T follicular helper cell (primary cell): ENCODE data around the gene DNM3.

ENCODE experiments used
- DNase-seq: peaks from one replicate; pipeline ENCODE4 v3.0.0-alpha.2; 2020; ENCODE audit warnings: low read depth

DNM3 gene

DNA sequence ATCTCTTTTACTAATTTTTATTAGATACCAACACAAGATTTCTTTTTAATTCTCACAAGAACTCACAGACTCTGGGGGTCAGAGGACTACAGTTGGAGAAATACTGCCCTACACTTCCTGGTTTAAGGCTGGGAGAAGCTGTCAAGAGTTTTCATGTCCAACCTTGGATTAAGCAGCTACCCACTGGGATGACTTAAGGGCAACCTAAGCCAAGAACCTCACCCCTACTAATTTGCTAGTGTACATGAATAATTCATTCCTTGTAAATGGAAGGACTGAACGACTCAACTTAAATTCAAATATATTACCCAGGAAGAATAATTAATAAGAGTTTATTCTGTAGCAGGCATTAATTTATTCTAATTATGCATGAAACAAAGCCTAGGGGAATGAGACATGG is 396.9 kb downstream of the DNM3 start:
- no peak for DNase-seq

DNA sequence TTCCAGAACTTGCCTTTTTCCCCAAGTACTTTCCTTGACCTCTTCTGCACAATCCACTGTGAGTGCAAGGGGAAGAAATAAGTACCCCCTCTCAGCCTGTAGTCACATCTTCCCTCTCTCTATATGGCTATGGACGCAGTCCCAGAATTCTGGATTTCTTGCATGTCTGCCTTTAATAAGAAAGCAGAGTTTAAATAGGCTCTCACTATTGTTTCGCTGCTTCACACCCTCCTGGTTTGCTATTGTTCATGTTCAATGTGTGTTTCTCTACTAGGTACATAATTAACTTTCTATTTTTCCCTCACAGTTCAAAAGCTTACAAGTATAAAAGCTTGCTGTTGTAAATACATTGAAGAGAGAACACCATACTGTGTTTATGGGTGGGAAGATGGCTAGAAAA is 397.7 kb downstream of the DNM3 start:
- no peak for DNase-seq

DNA sequence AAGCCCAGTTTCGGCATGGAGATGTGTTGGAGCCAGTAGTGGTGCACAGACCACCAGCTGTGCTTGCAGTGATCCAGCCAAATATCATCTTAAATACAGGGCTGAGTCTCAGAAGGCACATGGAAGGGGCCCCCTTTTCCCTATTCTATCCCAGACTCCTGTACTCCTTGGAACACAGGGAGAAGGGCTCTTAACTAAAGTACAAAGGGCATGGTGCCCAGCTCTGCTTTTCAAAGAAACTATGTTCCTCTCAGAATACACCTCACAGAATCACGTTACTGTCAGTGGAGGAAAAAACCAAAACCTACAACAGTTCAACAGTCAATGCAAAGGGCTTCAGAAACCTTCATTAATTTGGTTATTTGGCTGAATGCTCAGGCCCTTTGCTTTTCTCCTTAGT is 398.6 kb downstream of the DNM3 start:
- no peak for DNase-seq

DNA sequence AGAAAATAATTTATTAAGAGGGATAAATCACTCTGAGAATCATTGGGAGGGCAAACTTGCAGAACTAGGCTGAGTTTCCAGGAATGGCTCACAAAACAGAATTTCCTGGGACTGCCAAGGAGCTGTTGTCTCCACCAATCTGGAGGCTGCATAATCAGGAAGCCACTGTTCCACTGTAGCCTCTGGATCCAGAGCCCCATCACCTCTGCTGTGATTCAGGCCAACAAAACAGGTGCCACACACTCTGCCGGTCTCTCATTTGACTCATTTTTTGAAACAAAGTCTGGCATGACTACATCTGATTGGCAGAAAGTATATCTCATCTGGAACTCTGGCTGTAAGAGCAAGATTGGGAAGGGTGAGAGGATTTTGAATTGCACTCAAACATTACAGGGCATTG is 400.2 kb downstream of the DNM3 start:
- no peak for DNase-seq

DNA sequence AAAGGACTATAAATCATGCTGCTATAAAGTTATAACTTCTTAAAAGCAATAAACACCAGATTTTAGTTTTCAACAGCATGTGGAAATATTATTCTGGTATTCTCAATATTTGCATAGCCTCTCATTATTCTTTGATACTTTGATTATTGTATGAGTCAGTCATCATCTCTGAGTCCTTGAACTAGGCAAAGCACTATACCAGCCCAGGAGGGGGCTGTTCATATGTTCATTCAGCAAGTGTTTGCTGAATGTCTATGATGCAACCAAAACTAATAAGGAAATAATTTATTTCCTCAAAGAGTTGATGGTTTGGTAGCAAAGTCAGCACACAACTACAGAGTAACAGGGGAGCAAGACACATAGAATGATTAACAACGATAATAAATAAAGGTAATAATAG is 403.6 kb downstream of the DNM3 start:
- DNase-seq, result no peak

DNA sequence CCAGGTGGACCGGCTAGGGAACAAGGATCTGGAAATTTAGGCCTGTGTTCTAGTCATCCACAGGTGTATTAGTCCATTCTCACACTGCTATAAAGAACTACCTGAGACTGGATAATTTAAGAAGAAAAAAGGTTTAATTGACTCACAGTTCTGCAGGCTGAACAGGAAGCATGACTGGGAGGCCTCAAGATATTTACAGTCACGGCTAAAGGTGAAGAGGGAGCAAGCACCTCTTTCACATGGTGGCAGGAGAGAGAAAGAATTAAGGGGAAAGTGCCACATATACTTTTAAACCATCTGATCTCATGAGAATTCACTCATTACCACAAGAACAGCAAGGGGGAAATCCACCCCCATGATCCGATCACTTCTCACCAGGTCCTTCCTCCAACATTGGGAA is 404.5 kb downstream of the DNM3 start:
- DNase-seq, result no peak

DNA sequence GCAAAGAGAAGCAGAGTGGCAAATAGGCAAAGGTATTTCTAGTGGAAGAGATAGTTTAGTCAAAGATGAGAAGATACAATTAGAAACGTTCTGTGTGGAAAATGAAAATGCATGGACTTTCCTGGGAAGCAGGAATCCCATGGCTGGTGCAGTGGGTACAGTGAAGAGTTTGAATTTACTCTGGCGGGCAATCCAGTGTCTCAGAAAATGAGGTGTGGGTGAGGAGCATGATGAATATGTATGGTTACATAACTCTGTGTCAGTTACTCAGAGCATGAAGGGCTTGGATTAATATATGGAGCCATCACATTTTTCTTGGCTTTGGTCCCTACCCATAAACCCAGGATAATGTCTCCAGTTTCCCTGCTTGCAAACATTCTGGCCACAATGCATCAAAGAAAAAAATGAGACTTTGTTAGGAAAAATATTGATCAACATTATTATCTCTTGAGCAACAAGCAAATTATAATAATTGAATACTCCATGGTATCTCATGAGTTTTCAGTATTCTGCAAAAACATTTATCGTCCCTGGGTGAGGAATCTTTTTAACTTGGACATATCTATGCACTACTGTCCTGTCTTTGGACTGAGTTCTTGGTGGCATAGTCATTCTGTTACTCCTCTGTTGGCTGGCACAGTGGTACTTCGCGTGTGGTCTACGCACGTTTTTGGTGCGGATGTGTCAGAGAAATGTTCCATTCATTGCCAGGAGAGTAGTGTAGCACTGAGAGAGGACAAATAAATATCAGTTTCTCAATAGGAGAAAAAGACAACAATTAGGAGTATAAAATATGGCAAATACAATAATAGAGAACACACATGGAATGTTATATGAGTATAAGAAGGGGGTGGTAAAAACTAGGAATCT is 405.5 kb downstream of the DNM3 start:
- DNase-seq, result no peak

DNA sequence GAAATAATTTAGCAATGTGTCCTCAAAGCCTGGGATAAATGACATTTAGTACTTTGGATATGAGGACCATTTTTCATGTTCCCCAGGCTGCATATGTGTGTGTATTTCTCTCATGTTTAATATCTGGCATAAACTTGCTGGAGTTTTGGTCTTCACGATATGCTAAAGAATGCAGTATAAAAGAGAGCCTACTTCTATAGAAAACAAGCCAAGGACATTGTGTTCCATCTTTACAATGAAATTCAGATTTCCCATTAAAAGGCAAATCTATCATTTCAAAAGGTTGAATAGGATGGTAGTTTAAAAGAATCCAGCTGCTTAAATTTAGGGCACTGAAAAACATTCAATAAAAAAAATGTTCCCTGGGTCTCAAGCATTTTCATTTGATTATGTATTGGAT is 410.2 kb downstream of the DNM3 start:
- DNase-seq, result no peak

DNA sequence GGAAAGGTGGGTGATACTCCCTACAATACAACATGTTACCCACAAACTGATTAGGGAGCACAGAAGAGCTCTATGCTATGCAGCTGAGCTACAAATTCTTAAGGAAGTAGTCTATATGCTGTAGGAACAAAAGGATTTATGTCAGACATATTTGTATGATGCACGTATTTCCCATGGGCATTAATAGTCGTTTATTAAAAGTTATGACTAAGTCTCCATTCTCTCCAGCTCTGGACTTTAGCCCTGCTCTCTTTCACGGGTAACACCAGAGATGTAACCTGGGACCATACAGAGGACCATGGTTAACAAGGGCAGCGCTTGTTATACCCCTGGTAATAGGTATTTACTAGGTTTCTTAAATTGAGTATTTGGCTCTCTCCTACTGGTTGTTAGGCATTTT is 411.0 kb downstream of the DNM3 start:
- DNase-seq, result no peak

DNA sequence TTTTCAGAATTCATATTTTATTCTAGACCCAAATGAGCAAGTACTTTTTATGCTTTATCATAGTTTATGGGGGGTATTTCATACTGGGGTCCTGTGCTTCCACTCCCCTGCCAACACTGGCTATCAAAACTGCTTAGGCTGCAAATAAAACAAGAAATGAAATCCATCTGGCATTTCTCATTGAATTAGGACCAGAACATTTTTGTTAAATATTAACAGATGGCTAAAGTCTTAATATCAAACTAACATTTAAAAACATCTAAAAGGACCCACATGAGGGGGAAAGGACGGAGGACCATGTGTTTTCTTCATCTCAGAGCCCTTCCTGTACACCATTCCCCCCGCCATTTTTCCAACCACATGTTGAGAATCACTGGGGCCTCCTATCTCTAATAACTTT is 411.7 kb downstream of the DNM3 start:
- no peak for DNase-seq

DNA sequence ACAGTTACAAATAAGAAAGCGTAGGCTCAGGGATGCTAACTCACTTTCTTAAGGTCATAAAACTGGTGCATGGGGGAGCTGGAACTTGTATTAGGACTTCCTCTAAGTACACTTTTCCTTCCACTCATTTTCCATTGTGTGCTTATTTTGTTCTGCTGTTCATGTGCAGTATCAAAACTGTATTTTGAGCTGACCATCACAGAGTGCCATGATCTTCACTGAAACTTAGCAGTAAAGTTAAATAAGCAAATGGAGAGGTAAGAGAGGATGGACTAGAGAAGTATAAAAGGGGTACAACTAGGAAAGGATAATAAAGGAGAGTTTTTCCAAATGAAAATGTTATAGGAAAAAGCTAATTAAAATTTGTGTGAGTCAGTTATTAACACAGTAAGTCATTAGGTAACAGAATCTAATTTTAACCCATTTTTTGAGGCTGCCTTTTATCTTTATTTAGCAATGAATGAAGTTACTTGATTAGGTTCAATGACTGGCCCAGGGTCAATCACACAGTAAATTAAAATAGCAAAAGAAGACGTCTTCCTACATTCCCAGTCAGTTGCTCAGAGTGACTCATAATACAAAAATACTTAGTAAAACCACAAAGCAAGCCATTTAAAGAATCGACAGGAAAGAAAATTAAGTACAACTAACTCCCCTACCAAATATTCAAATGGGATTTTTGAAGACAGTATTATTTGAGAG is 413.4 kb downstream of the DNM3 start:
- DNase-seq, result no peak

DNA sequence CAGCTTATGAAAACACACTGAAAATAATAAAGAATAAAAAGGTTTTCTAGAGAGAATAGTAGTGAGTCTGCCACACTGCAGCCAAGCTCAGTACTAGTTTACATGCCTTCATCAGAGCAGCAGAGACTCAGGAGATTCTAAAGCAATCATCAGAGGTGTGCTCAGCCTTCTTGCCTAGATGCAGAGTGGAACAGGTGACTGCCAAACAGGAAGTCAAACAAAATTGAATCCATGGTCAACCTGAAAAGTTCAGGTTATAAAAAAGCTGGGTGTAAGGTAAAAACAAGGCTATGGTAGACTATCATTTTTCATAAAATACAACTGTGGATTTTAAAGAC is 413.9 kb downstream of the DNM3 start:
- no peak for DNase-seq

DNA sequence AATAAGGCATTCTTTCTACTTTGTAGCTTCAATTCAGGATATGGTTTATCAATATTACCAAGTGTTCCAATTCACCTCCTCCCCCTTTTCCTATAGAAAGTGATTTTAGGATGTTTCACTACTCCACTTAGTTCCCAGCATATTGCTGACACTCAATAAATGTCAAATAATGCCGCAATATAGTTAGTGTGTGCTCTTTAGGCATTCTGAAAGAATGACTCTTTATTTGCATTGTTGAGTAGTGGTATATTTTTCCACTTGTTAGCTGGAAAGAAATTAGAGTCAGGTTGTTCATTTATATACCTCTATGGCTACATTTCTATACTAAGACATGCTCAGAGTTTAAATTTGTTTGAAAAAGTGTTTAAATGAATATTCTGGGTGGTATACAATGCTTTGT is 424.6 kb downstream of the DNM3 start:
- DNase-seq, result no peak

DNA sequence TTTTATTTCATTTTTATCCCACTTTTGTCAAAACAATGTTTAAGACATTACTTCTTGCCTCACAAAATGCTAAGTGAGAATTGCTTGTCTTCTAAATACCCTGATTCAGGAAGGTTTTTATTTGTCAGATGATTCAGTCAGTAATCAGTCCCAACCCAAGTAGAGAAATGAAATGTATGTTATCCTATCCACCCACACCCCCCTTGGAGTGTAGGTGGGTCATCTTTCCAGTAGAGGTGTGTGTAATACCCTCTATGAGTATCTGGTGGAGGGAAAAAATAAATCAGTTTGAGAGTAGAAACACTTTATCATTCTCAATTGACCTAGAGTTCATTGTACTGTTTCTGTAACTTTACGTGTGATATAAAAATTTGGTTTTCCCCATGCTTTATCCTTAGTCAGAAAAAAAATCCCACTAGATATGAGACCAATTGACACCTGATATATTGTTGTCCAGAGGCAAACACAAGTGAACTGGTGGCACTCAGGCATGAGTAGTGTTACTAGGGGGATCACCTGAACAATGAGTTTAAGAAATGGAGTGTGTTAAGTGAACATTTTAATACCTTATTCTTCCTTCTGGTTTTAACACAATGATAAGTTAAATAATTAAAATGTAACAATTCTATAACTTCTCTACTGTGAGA is 425.4 kb downstream of the DNM3 start:
- no peak for DNase-seq

DNA sequence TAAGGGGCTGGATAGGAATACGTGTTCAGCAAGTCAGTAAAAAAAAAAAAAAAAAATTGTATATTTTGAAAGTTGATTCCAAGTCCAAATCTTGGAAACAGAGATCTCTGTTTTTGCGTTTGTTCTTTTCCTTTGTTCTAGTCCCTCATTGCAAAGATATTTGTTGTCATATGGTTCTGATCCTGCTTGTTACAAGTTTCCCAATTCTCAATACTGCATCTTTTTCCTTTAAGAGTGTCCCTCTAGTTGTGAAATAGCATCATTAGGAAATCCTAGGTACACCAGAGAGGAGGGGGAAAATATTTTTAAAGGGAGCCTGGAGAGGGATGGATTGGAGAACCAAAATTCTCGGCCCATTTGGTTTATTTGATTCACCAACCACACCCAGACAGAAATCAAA is 426.9 kb downstream of the DNM3 start:
- DNase-seq, result no peak

DNA sequence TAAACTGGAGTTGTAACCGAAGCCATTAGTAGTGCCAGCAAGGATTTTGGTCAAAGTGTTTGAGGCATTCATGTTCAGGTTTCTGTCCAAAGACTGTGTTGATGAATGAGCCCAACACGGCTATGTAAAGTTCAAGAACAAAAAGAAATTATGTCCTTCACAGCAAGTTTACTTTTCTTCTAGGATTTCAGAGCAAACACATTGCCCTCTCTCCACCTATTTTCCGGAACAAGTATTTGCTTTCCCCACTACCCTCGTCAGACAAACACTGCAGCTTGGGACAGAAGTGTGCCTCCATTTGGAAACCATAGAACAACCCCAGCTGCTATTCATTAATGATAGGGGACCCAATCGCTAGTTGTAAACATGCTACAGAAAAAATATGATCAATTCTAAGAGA is 427.8 kb downstream of the DNM3 start:
- DNase-seq, result no peak

DNA sequence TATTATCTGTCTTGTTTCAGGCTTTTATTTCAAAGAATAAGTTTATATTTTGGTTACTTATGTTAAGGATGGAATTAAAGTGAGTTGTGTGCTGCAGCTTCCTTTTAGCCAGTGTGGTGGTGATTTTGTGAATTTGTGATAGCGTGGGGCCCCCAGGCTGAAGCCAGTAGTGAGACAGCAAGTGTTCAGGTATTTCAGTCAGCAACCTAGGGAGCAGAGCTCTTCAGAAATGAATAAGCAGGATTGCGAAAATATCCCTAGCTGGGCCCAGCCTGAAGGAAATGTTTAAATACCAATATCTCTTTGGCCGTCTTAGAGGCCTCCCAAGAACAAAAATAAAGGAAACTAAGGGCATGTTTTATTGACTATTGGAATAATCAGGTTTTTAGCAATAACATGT is 428.3 kb downstream of the DNM3 start:
- no peak for DNase-seq

DNA sequence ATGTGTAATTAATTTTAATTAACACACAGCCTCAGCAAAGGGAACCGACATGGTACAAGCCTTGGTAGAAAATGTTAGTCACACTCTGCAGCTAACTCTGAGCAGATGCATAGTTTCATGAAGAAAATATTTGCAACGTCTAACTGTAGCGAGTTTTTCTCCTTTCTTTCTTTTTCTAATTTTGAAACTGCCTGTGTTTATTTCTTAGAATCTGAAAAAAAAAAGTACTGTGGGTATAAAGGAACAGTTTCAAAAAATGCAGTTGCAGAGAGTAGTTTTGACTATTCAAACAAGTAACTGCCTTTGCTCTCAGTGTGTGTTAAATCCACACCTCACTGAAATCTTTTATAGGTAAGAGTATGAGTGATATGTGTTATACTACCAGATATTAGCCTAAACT is 429.3 kb downstream of the DNM3 start:
- no peak for DNase-seq

DNA sequence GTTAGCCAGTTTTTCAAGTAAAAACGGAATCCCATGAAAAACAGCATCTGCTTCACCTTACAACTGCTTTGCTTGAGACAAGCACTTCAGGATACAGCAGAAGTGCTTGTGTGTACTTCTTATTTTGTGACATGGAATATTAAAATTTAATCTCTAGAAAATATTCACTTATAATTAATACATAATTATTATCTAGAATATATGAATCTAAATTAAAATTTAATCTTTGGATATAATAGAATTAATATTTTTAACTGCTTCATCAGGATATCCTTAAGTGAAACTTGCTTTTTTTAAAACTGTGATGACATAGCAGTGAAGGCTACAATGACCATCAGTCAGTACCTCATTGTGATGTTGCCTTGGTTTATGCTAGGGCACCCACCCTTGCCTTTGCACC is 430.8 kb downstream of the DNM3 start:
- DNase-seq, result no peak

DNA sequence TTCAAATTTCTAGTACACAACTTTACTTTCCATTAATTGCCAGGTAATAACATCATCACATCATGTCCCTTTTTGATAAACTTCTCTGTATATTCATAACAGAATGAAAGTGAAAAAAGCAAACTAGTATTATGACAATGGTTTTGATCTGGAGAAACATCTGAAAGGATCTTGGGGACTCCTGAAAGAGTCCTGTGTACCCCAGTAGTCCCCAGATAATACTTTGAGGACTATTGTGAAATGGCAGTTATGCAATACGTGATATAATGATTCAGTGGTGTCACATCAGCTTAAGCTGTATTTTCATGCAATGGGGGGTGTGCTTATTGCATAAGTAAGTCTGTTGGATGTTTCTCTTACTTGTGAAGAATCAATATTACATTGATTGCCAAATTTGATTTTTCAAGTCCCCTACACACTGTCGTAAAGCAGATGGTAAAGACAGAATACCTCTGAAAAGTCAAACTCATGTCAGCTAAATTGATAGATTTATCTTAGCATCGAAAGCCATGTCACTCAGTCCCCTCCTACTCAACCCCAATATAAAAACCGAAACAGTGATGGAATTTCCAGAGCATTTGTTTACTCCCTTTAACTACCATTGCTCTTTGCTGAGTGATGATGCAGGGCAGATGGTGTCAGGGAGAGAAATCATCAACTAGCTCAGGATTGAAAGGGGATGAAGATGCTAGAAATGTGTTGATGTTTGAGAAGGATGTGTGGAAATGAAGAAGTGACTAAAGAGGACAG is 432.5 kb downstream of the DNM3 start:
- no peak for DNase-seq

DNA sequence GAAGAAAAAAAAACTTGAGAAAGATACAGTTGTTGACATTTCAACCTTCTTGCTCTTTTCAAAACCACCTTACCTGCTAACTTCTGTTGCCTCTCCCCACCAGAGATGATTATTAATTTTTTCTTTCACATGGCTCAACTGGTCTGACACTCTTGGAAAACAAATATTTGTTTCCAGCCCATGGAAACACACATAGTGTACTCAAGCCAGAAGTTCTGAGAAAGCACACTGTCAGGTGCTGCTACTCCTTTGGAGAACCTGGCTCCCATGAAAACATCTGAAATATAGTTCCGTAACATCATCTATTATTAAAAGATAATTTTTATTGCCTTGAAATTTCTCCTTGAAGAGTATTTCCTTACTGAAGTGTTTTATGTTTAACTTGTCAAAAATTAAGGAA is 434.2 kb downstream of the DNM3 start:
- DNase-seq, result no peak

DNA sequence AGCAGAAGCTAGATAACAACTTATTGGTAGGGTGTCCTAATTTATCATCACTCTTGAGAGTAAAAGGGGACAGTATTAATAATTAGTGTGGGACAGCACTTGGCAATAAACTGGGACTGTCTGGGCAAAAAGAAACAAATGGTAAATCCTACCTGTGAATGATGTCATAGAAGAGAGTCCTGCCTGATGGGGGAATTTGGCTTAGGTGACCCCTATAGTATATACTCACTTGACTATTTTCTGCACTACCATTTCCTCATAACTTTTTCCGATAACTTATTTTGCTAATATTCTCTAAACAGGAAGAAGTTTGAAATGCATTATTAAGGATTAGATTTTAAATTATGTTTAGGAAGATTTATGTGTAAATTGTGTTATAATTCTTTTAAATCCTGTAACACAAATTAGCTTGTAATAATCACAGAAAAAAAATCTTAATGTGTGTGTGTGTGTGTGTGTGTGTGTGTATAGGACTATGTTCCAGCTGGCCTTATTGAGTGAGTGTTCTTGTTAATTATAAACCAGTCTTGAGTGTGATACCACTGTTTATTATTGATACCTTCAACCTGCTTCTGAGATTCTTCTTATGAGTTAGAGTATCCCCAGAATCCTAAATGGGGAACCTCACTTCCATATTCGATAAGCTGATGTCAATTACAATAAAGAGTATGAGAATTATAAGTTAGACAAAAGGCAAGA is 435.0 kb downstream of the DNM3 start:
- no peak for DNase-seq
